Measurements from ENCODE around the gene ALX3.

Gene ALX3

GRCh38 chr1:110070671-110071242 is at the start of gene ALX3:
TSS of gene ALX3 (minus strand) at chr1:110070672. CDS start at chr1:110070612, 60 bp downstream.
- no peak for DNase-seq

- DNase-seq = no peak
Observed at GRCh38 chr1:110119843-110120242, 49.4 kb upstream of the ALX3 start.

GRCh38 chr1:110118636-110119396 is 48.3 kb upstream of the ALX3 start:
- no peak for DNase-seq

- DNase-seq = no peak
Observed at GRCh38 chr1:110114784-110115183, 44.3 kb upstream of the ALX3 start.

GRCh38 chr1:110114173-110114572 is 43.7 kb upstream of the ALX3 start:
- no peak for DNase-seq

- no peak for DNase-seq
Observed at GRCh38 chr1:110113551-110113950, 43.1 kb upstream of the ALX3 start.

GRCh38 chr1:110112656-110113055 is 42.2 kb upstream of the ALX3 start:
- no peak for DNase-seq

GRCh38 chr1:110112143-110112542 is 41.7 kb upstream of the ALX3 start, which contains the start of gene UBL4B:
TSS of gene UBL4B (plus strand) at chr1:110112443. CDS start at chr1:110112535, 92 bp downstream.
- DNase-seq = no peak

GRCh38 chr1:110111081-110111480 is 40.6 kb upstream of the ALX3 start:
- DNase-seq = no peak

GRCh38 chr1:110107867-110108469 is 37.5 kb upstream of the ALX3 start:
- DNase-seq = no peak

- peak; percentile 79 for DNase-seq
Observed at GRCh38 chr1:110106013-110106941, 35.8 kb upstream of the ALX3 start.

GRCh38 chr1:110102081-110102480 is 31.6 kb upstream of the ALX3 start:
- DNase-seq = peak; percentile 19

- no peak for DNase-seq
Observed at GRCh38 chr1:110100335-110100734, 29.9 kb upstream of the ALX3 start.

GRCh38 chr1:110098222-110099026 is 28.0 kb upstream of the ALX3 start:
- no peak for DNase-seq

- no peak for DNase-seq
Observed at GRCh38 chr1:110097507-110098221, 27.2 kb upstream of the ALX3 start.

- no peak for DNase-seq
Observed at GRCh38 chr1:110094931-110095654, 24.6 kb upstream of the ALX3 start.

GRCh38 chr1:110092991-110093390 is 22.5 kb upstream of the ALX3 start:
- no peak for DNase-seq

GRCh38 chr1:110091791-110092190 is 21.3 kb upstream of the ALX3 start:
- no peak for DNase-seq

- peak; percentile 51 for DNase-seq
Observed at GRCh38 chr1:110091381-110091780, 20.9 kb upstream of the ALX3 start.

- peak; percentile 35 for DNase-seq
Observed at GRCh38 chr1:110089561-110090275, 19.2 kb upstream of the ALX3 start.

Measured in hematopoietic multipotent progenitor cell treated with erythropoietin and hydrocortisone succinate and interleukin-3 and kit ligand, for 4 days (in vitro differentiated cells).